Mesenchymal stem cell (in vitro differentiated cells and primary cell): Measurements from ENCODE around the gene GART.
"Not testable (repeated sequence)": the region's sequence is repeated elsewhere in the genome, so short reads cannot be mapped to it uniquely, and the experiment has no call there.

Source experiments
- DNase-seq: peaks from one replicate; pipeline ENCODE4 v3.0.0-alpha.2; 2013
- H2AFZ ChIP-seq: one replicate; pipeline ENCODE4 v1.6.1; 2013; ENCODE audit warnings: low read depth, mild to moderate bottlenecking, control low read depth, inconsistent platforms, low read length, moderate library complexity
- H2AK5ac ChIP-seq: 2 replicates; pipeline ENCODE4 v1.6.1; 2013; ENCODE audit warnings: low read length, moderate library complexity, mild to moderate bottlenecking, inconsistent platforms; ENCODE audit not compliant: severe bottlenecking
- H2BK120ac ChIP-seq: one replicate; pipeline ENCODE4 v1.6.1; 2013; ENCODE audit warnings: low read depth, mild to moderate bottlenecking, inconsistent platforms, low read length, moderate library complexity
- H2BK12ac ChIP-seq, 2 experiments: one replicate each; pipeline ENCODE4 v1.6.1; 2013; ENCODE audit warnings: inconsistent platforms in 2 of 2, low read length in 2 of 2, mild to moderate bottlenecking in 2 of 2, moderate library complexity in 2 of 2, control low read depth in 1 of 2
- H2BK15ac ChIP-seq: one replicate; pipeline ENCODE4 v1.6.1; 2013; ENCODE audit warnings: mild to moderate bottlenecking, low read depth, inconsistent platforms; ENCODE audit not compliant: poor library complexity, severe bottlenecking
- H2BK5ac ChIP-seq: 2 replicates; pipeline ENCODE4 v1.6.1; 2013; ENCODE audit warnings: low read depth, mild to moderate bottlenecking, low read length, control low read depth, inconsistent platforms; ENCODE audit not compliant: poor library complexity, severe bottlenecking
- H3K14ac ChIP-seq, 2 experiments: one replicate each; pipeline ENCODE4 v1.6.1; 2013; ENCODE audit warnings: inconsistent platforms in 2 of 2, low read length in 2 of 2, control low read depth in 1 of 2, mild to moderate bottlenecking in 1 of 2, moderate library complexity in 1 of 2
- H3K18ac ChIP-seq, 2 experiments: one replicate each; pipeline ENCODE4 v1.6.1; 2013; ENCODE audit warnings: inconsistent platforms in 2 of 2, low read length in 2 of 2, control low read depth in 1 of 2, low read depth in 1 of 2, mild to moderate bottlenecking in 1 of 2
- H3K23ac ChIP-seq, 2 experiments: one replicate each; pipeline ENCODE4 v1.6.1; 2013; ENCODE audit warnings: inconsistent platforms in 2 of 2, low read length in 2 of 2, mild to moderate bottlenecking in 2 of 2, moderate library complexity in 2 of 2, control low read depth in 1 of 2
- H3K27ac ChIP-seq: 2 replicates; pipeline ENCODE4 v1.5.1; 2013; ENCODE audit warnings: mild to moderate bottlenecking, moderate library complexity, low read length, control low read depth, inconsistent platforms; ENCODE audit not compliant: poor library complexity, severe bottlenecking
- H3K27me3 ChIP-seq, 2 experiments: 2 replicates each; pipeline versions ENCODE4 v1.6.1 to v1.7.0; 2013; ENCODE audit warnings: low read length in 2 of 2, mild to moderate bottlenecking in 2 of 2, moderate library complexity in 2 of 2, control low read depth in 1 of 2, inconsistent platforms in 1 of 2; ENCODE audit not compliant: control insufficient read depth in 1 of 2, insufficient read depth in 1 of 2
- H3K36me3 ChIP-seq, 2 experiments: 2 replicates each; pipeline versions ENCODE4 v1.6.1 to v1.7.0; 2013; ENCODE audit warnings: low read length in 2 of 2, control low read depth in 1 of 2, inconsistent platforms in 1 of 2, low read depth in 1 of 2, mild to moderate bottlenecking in 1 of 2; ENCODE audit not compliant: insufficient read depth in 2 of 2, control insufficient read depth in 1 of 2
- H3K4ac ChIP-seq, 2 experiments: one replicate each; pipeline ENCODE4 v1.6.1; 2013; ENCODE audit warnings: inconsistent platforms in 2 of 2, low read length in 2 of 2, mild to moderate bottlenecking in 2 of 2, moderate library complexity in 2 of 2, control low read depth in 1 of 2, low read depth in 1 of 2
- H3K4me1 ChIP-seq: 2 replicates; pipeline ENCODE4 v1.6.1; 2013; ENCODE audit warnings: low read depth, low read length, control low read depth; ENCODE audit not compliant: control insufficient read depth, insufficient read depth
- H3K4me2 ChIP-seq: 2 replicates; pipeline ENCODE4 v1.6.1; 2013; ENCODE audit warnings: low read length, mild to moderate bottlenecking, inconsistent platforms; ENCODE audit not compliant: poor library complexity, severe bottlenecking
- H3K4me3 ChIP-seq, 2 experiments: 2 replicates each; pipeline versions ENCODE4 v1.5.1 to v1.7.0; 2013; ENCODE audit warnings: low read length in 2 of 2, mild to moderate bottlenecking in 2 of 2, control low read depth in 1 of 2, low read depth in 1 of 2; ENCODE audit not compliant: insufficient read depth in 1 of 2
- H3K79me1 ChIP-seq: replicated peaks from 2 replicates; pipeline ENCODE4 v1.6.1; 2013; ENCODE audit warnings: mild to moderate bottlenecking, control low read depth, low read length, inconsistent platforms; ENCODE audit not compliant: poor library complexity, severe bottlenecking
- H3K9ac ChIP-seq: 2 replicates; pipeline ENCODE4 v1.7.0; 2013; ENCODE audit warnings: mild to moderate bottlenecking, low read length, moderate library complexity
- H3K9me3 ChIP-seq: 2 replicates; pipeline ENCODE4 v1.7.0; 2013; ENCODE audit warnings: mild to moderate bottlenecking, low read length; ENCODE audit not compliant: control insufficient read depth
- H4K8ac ChIP-seq: one replicate; pipeline ENCODE4 v1.6.1; 2013; ENCODE audit warnings: inconsistent platforms, mild to moderate bottlenecking, low read length, moderate library complexity
- H4K91ac ChIP-seq: one replicate; pipeline ENCODE4 v1.6.1; 2013; ENCODE audit warnings: mild to moderate bottlenecking, low read length, inconsistent platforms
- WGBS: methylation state at CpG from one replicate; pipeline ENCODE4 v1.1.7; 2013; ENCODE audit warnings: mixed read lengths; 5-methylcytosine and 5-hydroxymethylcytosine counted together

GART gene

DNA sequence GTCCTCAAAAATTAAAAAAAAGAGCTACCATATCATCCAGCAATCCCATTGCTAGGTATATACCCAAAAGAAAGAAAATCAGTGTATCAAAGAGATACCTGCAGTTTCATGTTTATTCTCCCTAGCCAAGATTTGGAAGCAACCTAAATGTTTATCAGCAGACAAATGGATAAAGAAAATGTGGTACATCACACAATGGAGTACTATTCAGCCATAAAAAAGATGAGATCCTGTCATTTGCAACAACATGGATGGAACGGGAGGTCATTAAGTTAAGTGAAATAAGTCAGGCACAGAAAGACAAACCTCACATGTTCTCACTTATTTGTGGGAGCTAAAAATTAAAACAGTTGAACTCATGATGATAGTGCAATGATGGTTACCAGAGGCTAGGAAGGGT lies 34.9 kb downstream of the GART start:
- H3K14ac ChIP-seq, H3K4me3 ChIP-seq, H4K8ac ChIP-seq, H3K9ac ChIP-seq, H2BK15ac ChIP-seq, H3K27me3 ChIP-seq, H3K27ac ChIP-seq, H3K23ac ChIP-seq, H3K4me1 ChIP-seq, H2AK5ac ChIP-seq, H2BK120ac ChIP-seq, H2BK12ac ChIP-seq, H4K91ac ChIP-seq, H3K4ac ChIP-seq, H3K4me2 ChIP-seq, H2AFZ ChIP-seq, H3K9me3 ChIP-seq, H3K18ac ChIP-seq, DNase-seq, H2BK5ac ChIP-seq, H3K79me1 ChIP-seq: not testable (repeated sequence)
- 100% methylated on average over 1 of the region's 1 CpG for WGBS
- peaks cover 20 to 83% of the 10 kb centered on the region in 2 experiments for H3K36me3 ChIP-seq

DNA sequence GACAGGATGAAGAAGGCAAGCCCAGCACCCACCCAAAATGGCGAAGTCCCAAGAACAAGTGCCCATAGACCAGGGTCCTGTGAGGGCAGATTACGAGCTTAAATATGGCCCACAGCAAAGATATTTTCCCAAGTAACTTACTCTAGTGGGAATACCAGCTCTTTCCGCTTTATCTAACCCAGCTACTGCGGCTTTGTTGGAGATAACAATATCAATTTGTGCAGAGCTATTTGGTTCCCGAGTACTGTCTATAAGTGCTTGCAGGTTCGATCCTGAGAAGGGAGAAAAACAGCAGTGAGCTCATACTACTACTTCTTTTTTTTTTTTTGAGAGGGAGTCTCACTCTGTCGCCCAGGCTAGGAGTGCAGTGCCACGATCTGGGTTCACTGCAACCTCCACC lies 36.1 kb downstream of the GART start:
- Histone ChIP-seq H4K8ac (no peak overlapping the region), H2AK5ac (no peak overlapping the region), H3K4ac (no peak overlapping the region), H3K23ac (no peak overlapping the region), H3K14ac (no peak overlapping the region), H3K18ac (no peak overlapping the region), H3K36me3 (peaks cover 16 to 74% of the 10 kb centered on the region in 2 experiments), H2BK5ac (no peak overlapping the region), H3K9me3 (no peaks in the 10 kb centered on the region), H3K9ac (no peak overlapping the region), H3K4me1 (no peaks in the 10 kb centered on the region), H2BK120ac (no peak overlapping the region), H2BK12ac (no peak overlapping the region), H3K79me1 (peaks cover 6% of the 10 kb centered on the region), H4K91ac (no peak overlapping the region), H2AFZ (no peak overlapping the region), H2BK15ac (no peak overlapping the region), H3K4me3 (no peak overlapping the region), H3K27me3 (no peaks in the 10 kb centered on the region), H3K27ac (no peak overlapping the region), H3K4me2 (no peak overlapping the region)
- WGBS: 97% methylated on average over 6 of the region's 8 CpGs
- DNase-seq: no peak

DNA sequence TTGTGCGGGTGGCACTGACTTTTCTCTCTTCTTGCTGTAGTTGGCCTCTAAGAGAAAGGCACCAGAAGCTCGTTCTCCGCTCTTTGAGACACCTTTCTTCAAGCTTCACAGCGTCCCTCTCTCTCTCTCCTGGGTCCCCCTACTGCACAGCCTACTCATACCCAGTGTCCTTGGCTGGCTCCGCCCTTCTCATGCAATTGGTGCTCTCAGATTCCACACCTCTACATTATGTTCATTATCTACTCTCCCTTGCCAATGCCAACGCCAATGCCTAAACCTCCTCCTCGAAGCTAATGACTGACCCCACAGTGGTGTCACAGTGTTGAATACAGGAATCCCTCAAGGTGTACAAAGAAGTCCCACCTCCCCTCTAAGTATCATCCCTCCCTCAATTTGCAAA lies 45.6 kb downstream of the GART start:
- Histone ChIP-seq H2BK120ac (no peak overlapping the region), H3K9me3 (no peaks in the 10 kb centered on the region), H3K4ac (no peak overlapping the region), H3K36me3 (no peaks in the 10 kb centered on the region), H3K23ac (no peak overlapping the region), H3K9ac (no peak overlapping the region), H4K91ac (no peak overlapping the region), H3K27ac (no peak overlapping the region), H4K8ac (no peak overlapping the region), H3K79me1 (no peaks in the 10 kb centered on the region), H3K4me3 (no peak overlapping the region), H2BK5ac (no peak overlapping the region), H3K18ac (no peak overlapping the region), H3K4me2 (no peak overlapping the region), H3K27me3 (peaks cover 6 to 15% of the 10 kb centered on the region in 2 experiments), H3K14ac (no peak overlapping the region), H2BK15ac (no peak overlapping the region), H2BK12ac (no peak overlapping the region), H2AFZ (no peak overlapping the region), H3K4me1 (no peaks in the 10 kb centered on the region), H2AK5ac (no peak overlapping the region)
- no peak for DNase-seq
- 50% methylated on average over 7 of the region's 7 CpGs for WGBS

DNA sequence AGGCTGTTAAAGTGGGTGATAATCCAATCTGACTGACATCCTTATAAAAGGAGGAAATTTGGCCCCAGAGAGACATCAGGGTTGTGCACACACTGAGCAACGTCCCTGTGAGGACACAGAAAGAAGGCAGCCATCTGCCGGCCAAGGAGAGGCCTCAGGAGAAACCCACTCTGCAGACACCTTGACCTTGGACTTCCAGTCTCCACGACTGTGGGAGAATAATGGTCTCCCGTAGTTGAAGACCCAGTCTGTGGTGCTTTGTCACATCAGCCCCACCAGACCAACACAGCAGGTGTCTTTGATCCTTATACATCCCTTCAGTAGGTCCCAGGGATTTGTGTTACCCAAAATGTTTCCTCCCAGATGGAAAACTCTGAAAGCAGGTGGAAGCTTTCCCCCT lies 46.2 kb downstream of the GART start:
- WGBS: 73% methylated on average over 4 of the region's 4 CpGs
- Histone ChIP-seq H3K27ac (no peak overlapping the region), H2AFZ (no peak overlapping the region), H2BK120ac (no peak overlapping the region), H3K14ac (no peak overlapping the region), H3K9ac (no peak overlapping the region), H3K9me3 (no peaks in the 10 kb centered on the region), H2AK5ac (no peak overlapping the region), H2BK15ac (no peak overlapping the region), H4K91ac (no peak overlapping the region), H3K4me3 (no peak overlapping the region), H2BK5ac (no peak overlapping the region), H4K8ac (no peak overlapping the region), H3K4me1 (no peaks in the 10 kb centered on the region), H3K27me3 (peaks cover 6 to 15% of the 10 kb centered on the region in 2 experiments), H3K4me2 (no peak overlapping the region), H3K23ac (no peak overlapping the region), H3K18ac (no peak overlapping the region), H3K79me1 (no peaks in the 10 kb centered on the region), H3K4ac (no peak overlapping the region), H3K36me3 (no peaks in the 10 kb centered on the region), H2BK12ac (no peak overlapping the region)
- no peak for DNase-seq
